Measurements from ENCODE around the gene AHCY.

- no peak for TF ChIP-seq ZFX (IDR thresholded peaks at IDR 0.05)
- TF ChIP-seq, protein P1, sequence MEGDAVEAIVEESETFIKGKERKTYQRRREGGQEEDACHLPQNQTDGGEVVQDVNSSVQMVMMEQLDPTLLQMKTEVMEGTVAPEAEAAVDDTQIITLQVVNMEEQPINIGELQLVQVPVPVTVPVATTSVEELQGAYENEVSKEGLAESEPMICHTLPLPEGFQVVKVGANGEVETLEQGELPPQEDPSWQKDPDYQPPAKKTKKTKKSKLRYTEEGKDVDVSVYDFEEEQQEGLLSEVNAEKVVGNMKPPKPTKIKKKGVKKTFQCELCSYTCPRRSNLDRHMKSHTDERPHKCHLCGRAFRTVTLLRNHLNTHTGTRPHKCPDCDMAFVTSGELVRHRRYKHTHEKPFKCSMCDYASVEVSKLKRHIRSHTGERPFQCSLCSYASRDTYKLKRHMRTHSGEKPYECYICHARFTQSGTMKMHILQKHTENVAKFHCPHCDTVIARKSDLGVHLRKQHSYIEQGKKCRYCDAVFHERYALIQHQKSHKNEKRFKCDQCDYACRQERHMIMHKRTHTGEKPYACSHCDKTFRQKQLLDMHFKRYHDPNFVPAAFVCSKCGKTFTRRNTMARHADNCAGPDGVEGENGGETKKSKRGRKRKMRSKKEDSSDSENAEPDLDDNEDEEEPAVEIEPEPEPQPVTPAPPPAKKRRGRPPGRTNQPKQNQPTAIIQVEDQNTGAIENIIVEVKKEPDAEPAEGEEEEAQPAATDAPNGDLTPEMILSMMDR (conservative IDR thresholded peaks at IDR 0.05) = no peak
Observed at GRCh38 chr20:34328928-34329677, 25.9 kb upstream of the AHCY start.
